Sigmoid colon (tissue), 4 donors: ENCODE data around the gene KCNJ14.
"Not testable (repeated sequence)": the region's sequence is repeated elsewhere in the genome, so short reads cannot be mapped to it uniquely, and the experiment has no call there.

ENCODE experiments used
- CTCF ChIP-seq, 4 experiments: fragments of 450-650 bp in 3 of 4; fragments of 200-600 bp in 1 of 4; IDR thresholded peaks; one replicate each; pipeline ENCODE4 v1.5.1; 2016 to 2019; ENCODE audit warnings: antibody characterized with exemption in 4 of 4, mild to moderate bottlenecking in 3 of 4, moderate library complexity in 2 of 4
- EP300 ChIP-seq, 4 donors: sonication (generic); formaldehyde crosslinking; IDR thresholded peaks; one replicate each; pipeline ENCODE4 v1.6.1; 2017; ENCODE audit warnings: antibody characterized with exemption in 4 of 4
- POLR2A ChIP-seq, 2 donors: fragments of 450-650 bp; IDR thresholded peaks; one replicate each; pipeline ENCODE4 v1.6.1; 2016; ENCODE audit warnings: antibody characterized with exemption in 2 of 2, mild to moderate bottlenecking in 2 of 2, moderate library complexity in 2 of 2
- POLR2AphosphoS5 ChIP-seq, 4 donors: sonication (generic); formaldehyde crosslinking; IDR thresholded peaks; one replicate each; pipeline ENCODE4 v1.6.1; 2017; ENCODE audit warnings: antibody characterized with exemption in 4 of 4

- not testable (repeated sequence) for TF ChIP-seq POLR2A, CTCF, EP300, POLR2AphosphoS5 (IDR thresholded peaks at IDR 0.05)
Observed at GRCh38 chr19:48486706-48487105, 31.3 kb downstream of the KCNJ14 start.
